Measurements from ENCODE around the gene KPNA2. TPM values are rescaled to one million over a fixed set of nuclear protein-coding genes. Genes with fewer than 3 reads are reported as not detected.

Gene KPNA2
- total and polyA plus RNA-seq, 9 of the 15 experiments (the other 6 are each of a cell fraction or from before 2014, with no cell fraction given), result 132 to 984 (median 241) TPM

DNA sequence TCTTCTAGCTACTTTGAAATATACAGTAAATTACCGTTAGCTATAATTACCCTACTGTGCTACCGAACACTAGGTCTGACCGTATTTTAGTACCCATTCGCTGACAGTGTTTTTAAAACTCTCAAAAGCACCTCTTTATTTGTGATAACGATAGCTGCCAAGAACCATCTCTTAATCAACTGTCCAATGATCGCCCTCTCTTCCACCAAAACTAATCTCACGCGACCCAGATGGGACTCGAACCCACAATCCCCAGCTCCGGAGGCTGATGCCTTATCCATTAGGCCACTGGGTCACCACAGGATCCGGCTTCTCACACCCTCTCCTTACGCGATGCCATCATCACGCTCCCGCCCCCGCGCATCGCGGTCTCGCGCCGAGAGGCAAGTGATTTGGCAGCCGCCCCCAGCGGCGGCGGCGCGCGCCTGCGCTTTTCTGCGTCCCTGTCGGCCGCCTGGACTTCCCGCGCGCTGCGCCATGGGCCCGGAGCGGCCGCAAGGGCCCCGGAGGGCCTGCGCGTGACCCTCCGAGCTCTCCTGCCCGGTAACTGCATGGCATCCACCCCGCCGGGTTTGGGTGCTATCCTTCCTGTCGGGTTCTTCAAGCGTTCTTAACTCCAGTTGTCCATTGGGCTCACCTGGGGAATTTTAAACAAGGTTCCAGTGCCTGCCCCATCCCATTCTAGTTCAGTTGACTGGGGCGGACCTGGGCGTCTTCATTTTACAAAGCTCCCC is 15.7 kb upstream of the KPNA2 start (continued):
- TF ChIP-seq, protein P1, sequence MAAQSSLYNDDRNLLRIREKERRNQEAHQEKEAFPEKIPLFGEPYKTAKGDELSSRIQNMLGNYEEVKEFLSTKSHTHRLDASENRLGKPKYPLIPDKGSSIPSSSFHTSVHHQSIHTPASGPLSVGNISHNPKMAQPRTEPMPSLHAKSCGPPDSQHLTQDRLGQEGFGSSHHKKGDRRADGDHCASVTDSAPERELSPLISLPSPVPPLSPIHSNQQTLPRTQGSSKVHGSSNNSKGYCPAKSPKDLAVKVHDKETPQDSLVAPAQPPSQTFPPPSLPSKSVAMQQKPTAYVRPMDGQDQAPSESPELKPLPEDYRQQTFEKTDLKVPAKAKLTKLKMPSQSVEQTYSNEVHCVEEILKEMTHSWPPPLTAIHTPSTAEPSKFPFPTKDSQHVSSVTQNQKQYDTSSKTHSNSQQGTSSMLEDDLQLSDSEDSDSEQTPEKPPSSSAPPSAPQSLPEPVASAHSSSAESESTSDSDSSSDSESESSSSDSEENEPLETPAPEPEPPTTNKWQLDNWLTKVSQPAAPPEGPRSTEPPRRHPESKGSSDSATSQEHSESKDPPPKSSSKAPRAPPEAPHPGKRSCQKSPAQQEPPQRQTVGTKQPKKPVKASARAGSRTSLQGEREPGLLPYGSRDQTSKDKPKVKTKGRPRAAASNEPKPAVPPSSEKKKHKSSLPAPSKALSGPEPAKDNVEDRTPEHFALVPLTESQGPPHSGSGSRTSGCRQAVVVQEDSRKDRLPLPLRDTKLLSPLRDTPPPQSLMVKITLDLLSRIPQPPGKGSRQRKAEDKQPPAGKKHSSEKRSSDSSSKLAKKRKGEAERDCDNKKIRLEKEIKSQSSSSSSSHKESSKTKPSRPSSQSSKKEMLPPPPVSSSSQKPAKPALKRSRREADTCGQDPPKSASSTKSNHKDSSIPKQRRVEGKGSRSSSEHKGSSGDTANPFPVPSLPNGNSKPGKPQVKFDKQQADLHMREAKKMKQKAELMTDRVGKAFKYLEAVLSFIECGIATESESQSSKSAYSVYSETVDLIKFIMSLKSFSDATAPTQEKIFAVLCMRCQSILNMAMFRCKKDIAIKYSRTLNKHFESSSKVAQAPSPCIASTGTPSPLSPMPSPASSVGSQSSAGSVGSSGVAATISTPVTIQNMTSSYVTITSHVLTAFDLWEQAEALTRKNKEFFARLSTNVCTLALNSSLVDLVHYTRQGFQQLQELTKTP (IDR thresholded peaks at IDR 0.05; ENCODE audit: low read depth in 1 of 2, partially characterized antibody in 2 of 2), result peak in 1 of 2 experiments; percentile 86
- TF ChIP-seq HDAC2 (IDR thresholded peaks at IDR 0.05) (0 out of 2 replicates have a peak, but pooled peaks have one; percentile 39), E2F8 (IDR thresholded peaks at IDR 0.05; ENCODE audit: low read depth, partially characterized antibody) (peak; percentile 71), DPF2 (IDR thresholded peaks at IDR 0.05) (peak; percentile 68), GTF2E2 (tag; IDR thresholded peaks at IDR 0.05) (peak; percentile 88), HBP1 (CRISPR knock-in tag; IDR thresholded peaks at IDR 0.05) (peak; percentile 76; the same call in 1 of the 2 replicates), ARNT (IDR thresholded peaks at IDR 0.05) (peak; percentile 63 to 72; a peak in 2 of 4 replicates)
- TF ChIP-seq, protein P2, sequence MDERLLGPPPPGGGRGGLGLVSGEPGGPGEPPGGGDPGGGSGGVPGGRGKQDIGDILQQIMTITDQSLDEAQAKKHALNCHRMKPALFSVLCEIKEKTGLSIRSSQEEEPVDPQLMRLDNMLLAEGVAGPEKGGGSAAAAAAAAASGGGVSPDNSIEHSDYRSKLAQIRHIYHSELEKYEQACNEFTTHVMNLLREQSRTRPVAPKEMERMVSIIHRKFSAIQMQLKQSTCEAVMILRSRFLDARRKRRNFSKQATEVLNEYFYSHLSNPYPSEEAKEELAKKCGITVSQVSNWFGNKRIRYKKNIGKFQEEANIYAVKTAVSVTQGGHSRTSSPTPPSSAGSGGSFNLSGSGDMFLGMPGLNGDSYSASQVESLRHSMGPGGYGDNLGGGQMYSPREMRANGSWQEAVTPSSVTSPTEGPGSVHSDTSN (CRISPR knock-in tag; IDR thresholded peaks at IDR 0.05; ENCODE audit: low read depth), result no peak
- TF ChIP-seq, protein P2 (tag; conservative IDR thresholded peaks at IDR 0.05; ENCODE audit: low read depth), result peak; percentile 85

Data from K562 (cell line).